GM18909 (cell line): ENCODE data around the gene TENM4.

ENCODE experiments used
- ATAC-seq: cut with Tn5 transposase; IDR thresholded peaks from one replicate; pipeline ENCODE4 v1.9.1; 2021; ENCODE audit warnings: mild to moderate bottlenecking; ENCODE audit not compliant: unreplicated experiment, poor library complexity

The TENM4 gene

GRCh38 chr11:78812513-78813293, 628.1 kb downstream of the TENM4 start:
- no peak for ATAC-seq

DNA sequence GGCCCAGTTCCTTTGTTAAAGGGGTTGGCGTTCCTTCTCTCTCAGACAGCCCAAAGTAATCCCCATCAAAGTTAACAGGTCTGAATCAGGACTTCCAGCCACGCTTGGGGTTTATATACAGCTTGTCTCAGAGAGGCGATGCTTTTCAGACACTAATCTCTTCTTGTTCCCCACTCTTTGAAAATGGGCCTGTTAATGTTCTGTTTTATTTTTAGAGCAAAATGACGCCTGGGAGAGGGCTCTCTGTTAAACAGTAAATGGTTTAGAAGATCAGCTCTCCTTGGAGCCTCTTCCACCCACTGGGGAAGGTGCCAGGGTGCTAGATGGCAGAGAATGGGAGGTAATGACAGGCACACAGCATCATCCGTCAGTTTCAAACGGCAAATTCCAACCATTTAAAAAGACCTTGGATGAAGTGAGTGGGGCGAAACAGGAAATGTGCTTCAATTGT, 630.2 kb downstream of the TENM4 start:
- ATAC-seq: no peak

DNA sequence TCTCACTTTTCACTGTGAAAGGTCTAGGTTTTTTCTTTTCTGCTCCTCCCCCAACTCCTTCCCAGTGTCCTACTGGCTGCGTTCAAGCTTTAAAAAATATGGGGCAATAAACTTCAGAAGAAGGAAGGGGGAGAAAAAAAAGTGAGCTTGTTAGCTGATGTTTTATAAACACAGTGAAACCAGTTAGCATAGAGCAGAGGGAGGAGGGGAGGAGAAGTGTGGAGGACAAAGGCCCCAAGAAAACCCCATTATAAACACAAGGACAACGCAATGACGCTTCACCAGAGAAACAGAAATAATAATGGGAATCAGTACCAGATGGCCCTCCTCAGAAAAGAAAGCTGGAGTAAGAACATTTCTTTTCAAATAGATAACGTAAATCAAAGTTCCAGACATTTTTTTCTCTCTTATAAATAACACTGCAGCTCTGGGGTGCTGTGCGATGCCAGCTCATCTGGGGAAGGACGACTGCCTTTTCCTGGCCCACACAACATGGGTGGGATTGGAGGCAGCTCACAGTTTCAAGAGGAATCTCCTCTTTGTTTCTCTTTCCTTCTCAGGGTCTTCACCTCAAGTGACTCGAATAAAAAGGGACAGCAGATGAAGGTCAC, 630.8 kb downstream of the TENM4 start:
- ATAC-seq: no peak

GRCh38 chr11:78808923-78809322, 631.9 kb downstream of the TENM4 start:
- no peak for ATAC-seq

DNA sequence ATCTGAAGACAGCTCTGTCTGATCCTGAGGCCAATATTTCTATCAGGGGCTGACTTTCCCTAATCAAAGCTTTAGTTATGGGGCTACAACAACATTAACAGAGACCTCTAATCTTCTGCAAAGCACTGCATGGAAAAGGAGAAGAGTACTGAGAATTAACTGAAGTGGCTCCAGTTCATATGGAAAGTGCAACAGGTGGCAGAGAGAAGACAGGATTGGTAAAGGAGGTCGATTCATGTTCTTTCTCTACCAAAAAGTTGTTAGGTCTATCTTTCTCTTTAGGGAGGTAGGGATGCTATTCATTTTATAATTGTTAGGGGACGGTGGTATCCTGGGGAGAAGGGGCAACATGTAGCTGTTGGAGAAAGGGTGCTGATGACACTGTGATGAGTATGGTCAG, 633.5 kb downstream of the TENM4 start:
- ATAC-seq: no peak

- ATAC-seq: no peak
Observed at GRCh38 chr11:78806214-78807004, 634.4 kb downstream of the TENM4 start.

- ATAC-seq: no peak
Observed at GRCh38 chr11:78804991-78805390, 635.8 kb downstream of the TENM4 start.

- ATAC-seq: no peak
Observed at GRCh38 chr11:78803995-78804394, 636.8 kb downstream of the TENM4 start.

DNA sequence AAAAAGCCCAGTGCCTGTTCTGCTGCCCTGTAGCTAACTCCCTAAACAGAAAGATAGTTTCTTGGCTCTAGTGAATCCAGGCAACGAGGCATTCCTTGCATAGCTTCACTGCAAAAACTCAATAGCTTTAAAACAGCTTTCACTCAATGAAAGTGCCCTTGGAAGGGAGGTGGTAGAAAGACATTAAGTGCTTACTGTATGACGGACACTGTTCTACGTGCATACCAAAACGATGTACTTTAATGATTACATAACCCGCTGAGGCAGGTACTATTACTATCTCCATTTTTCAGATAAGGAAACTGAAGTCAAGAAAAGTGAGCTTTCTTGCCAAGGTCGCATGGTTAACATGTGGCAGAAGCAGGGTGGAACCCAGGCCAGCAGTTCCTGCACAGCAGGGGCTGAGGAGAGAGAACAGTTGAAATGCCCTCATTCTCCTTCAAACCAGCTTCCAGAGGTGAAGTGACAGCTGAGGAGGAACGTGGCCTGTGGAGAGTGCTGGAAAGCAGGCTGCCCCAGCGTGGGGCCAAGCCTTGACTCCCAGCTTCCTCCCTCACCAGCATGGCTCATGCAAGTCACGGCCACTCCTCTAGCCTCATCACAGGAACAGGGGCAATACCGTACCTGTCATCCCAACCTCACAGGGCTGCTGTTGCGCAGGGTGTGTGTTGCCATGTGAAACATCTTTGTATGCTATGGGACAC, 638.6 kb downstream of the TENM4 start:
- ATAC-seq: no peak

DNA sequence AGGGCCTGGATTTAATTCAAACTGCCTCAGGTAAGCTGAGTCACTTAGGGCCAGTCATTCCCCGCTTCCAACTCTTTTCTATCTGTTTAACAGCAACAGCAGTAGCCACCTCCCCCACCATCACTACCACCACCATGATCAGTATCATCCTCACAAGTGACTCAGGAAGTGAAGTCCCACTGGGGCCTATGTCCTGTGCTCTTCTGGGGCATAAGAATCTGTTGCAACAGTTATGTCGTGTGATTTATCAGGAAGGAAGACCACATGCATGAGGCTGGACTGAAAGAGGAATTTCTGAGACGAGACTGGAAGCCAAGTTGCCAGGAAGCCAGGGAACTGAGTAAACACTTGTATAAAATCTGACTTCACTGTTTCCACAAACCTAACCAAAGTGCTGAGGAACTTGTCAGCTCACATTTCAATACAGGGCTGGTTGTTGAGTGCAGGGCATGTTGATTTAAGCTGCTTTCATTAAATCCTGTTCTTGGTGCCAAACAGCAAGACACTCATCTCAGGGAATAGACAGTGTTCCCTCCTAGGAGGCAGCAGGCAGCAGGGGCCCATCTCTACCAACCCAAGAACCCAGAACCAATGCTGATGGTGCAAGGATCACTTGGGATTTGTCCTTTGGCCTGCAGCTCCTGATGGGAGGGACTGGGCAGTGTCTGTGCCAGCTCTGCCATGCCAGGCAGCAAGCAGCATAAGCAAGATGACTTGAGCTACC, 639.5 kb downstream of the TENM4 start:
- ATAC-seq: no peak

- ATAC-seq: no peak
Observed at GRCh38 chr11:78800756-78801155, 640.1 kb downstream of the TENM4 start.

DNA sequence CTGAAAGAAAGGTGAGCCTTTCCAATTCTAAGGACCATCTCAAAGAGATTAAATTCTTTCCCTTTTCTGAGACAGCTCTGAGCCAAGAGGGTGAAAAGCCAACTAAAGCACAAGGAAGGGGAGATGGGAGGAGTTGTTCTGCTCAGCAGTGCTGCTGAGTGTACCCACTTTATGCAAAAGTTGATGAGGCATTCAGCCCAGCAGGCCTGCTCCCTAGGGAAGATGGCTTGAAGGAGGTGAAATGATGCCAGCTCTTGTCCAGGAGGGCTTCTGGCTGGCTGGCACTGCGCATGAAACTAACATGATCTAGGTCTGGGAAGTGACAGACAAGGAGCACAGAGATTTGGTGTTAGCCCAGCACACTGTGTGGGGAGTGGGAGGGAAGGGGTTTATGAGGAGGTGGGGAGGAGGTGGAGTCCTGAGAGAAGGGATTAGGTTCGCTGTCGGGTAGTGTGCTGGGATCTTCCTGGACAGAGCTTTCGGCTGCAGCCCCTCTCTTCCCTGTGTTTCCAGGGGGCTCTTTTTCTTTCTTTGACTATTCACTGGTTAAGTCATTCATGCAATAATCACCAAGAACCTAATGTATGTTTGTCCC, 640.6 kb downstream of the TENM4 start:
- no peak for ATAC-seq

DNA sequence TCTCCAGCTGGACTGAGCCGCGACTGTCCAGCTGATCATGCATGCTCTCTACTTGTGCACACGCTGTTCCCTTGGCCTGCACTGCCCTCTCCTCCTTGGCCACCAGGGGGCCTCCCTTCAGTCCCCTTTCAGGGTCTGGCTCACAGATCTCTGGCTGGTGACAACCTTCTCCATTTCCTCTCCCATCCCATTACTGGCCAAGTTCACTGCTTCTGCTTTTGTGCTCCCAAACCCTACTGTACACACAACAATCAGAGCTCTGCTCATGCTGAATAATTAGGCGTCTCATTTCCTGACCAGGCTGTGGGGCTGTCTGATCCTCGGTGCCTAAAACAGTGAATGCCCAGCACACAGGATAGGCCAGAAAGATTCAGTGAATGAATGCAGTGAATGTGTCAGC, 642.2 kb downstream of the TENM4 start:
- peak; percentile 93 for ATAC-seq

- no peak for ATAC-seq
Observed at GRCh38 chr11:78797559-78797958, 643.3 kb downstream of the TENM4 start.

- no peak for ATAC-seq
Observed at GRCh38 chr11:78796956-78797355, 643.9 kb downstream of the TENM4 start.

DNA sequence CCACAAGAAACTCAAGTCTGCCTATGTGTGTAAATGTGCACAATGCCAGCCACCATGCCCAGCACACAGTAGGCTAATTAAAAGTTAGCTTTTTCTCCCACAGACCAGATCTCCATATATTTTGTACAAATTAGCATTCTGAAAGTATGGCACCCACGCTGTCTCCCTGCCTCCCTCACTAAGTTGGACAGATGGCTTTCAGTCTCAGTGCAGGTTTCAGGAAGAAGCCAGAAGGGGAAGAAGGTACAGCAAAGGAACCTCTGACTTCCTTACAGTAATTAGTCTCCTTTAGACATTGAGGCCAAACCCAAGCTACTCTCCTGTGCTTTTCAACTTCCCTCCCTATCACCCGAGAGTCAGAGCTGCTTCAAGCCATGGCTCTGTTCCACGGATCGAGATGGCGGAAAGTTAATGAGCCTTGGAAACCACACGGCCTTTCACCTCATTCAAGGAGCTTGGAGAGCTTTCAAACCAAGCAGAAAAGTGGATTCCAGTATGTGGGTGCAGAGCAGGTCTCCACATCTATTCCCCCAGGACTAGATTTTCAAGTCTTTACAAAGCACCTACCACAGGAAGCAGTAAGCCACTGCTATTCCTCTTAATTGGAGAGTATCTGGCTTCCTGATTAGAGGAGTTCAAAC, 645.1 kb downstream of the TENM4 start:
- ATAC-seq: no peak

GRCh38 chr11:78791964-78792363, 648.9 kb downstream of the TENM4 start:
- no peak for ATAC-seq

GRCh38 chr11:78791254-78791653, 649.6 kb downstream of the TENM4 start:
- ATAC-seq: no peak

- no peak for ATAC-seq
Observed at GRCh38 chr11:78790784-78791183, 650.0 kb downstream of the TENM4 start.
